OCI-LY3 (cell line): Measurements from ENCODE around the gene ST3GAL3.

Source experiments
- H2AFZ ChIP-seq: fragments of 200-600, 300-600 bp; shearing (Covaris generic); 2 replicates; pipeline ENCODE4 v1.6.0; 2014; ENCODE audit warnings: antibody characterized with exemption, low read depth, low read length
- H3K27ac ChIP-seq: fragments of 200-600, 300-600 bp; sonication (generic); 2 replicates; pipeline ENCODE4 v1.5.1; 2014; ENCODE audit warnings: mild to moderate bottlenecking, low read length, moderate library complexity, mixed read lengths
- H3K27me3 ChIP-seq: fragments of 200-600, 300-600 bp; sonication (generic); 2 replicates; pipeline ENCODE4 v1.6.1; 2014; ENCODE audit warnings: low read depth, low read length, mixed read lengths
- H3K36me3 ChIP-seq: fragments of 200-600, 300-600 bp; sonication (generic); replicated peaks from 2 replicates; pipeline ENCODE3; 2014; ENCODE audit warnings: low read depth, low read length, mixed read lengths
- H3K4me1 ChIP-seq: fragments of 300-600, 200-600 bp; sonication (generic); 2 replicates; pipeline ENCODE4 v1.6.1; 2014; ENCODE audit warnings: low read length, mixed read lengths
- H3K4me2 ChIP-seq: fragments of 200-600, 300-600 bp; sonication (generic); 2 replicates; pipeline ENCODE4 v1.6.1; 2014; ENCODE audit warnings: low read length, mixed read lengths
- H3K4me3 ChIP-seq: fragments of 300-600, 200-600 bp; sonication (generic); 2 replicates; pipeline ENCODE4 v1.5.1; 2014; ENCODE audit warnings: antibody characterized with exemption, mild to moderate bottlenecking, low read length, moderate library complexity
- H3K79me2 ChIP-seq: fragments of 300-600, 200-600 bp; shearing (Covaris generic); 2 replicates; pipeline ENCODE4 v1.6.1; 2014; ENCODE audit warnings: mild to moderate bottlenecking, low read length, mixed read lengths
- H3K9ac ChIP-seq: fragments of 300-600, 200-600 bp; shearing (Covaris generic); 2 replicates; pipeline ENCODE4 v1.6.0; 2014; ENCODE audit warnings: mild to moderate bottlenecking, low read length, moderate library complexity
- H3K9me3 ChIP-seq: fragments of 200-600, 300-600 bp; shearing (Covaris generic); 2 replicates; pipeline ENCODE4 v1.6.1; 2014; ENCODE audit warnings: low read length, mixed read lengths; ENCODE audit not compliant: insufficient read depth
- H4K20me1 ChIP-seq: fragments of 200-600, 300-600 bp; sonication (generic); 2 replicates; pipeline ENCODE4 v1.6.1; 2016; ENCODE audit warnings: low read length, mixed read lengths; ENCODE audit not compliant: insufficient read depth
- CTCF ChIP-seq: fragments of 200-600, 300-600 bp; sonication (generic); IDR thresholded peaks from 2 replicates; pipeline ENCODE4 v1.5.1; 2014; ENCODE audit warnings: antibody characterized with exemption, low read length, low read depth
- EZH2phosphoT487 ChIP-seq: fragments of 200-600 bp; shearing (Covaris generic); IDR thresholded peaks from 2 replicates; pipeline ENCODE4 v1.6.1; 2018; ENCODE audit warnings: antibody characterized with exemption, mixed run types, low read depth

The ST3GAL3 gene

GRCh38 chr1:43879996-43880395 lies 172.7 kb downstream of the ST3GAL3 start:
- H3K79me2 ChIP-seq: no peaks in the 10 kb centered on the region
- H2AFZ ChIP-seq: no peak overlapping the region
- no peak overlapping the region for H3K27ac ChIP-seq
- H3K36me3 ChIP-seq: no peaks in the 10 kb centered on the region
- H3K27me3 ChIP-seq: no peaks in the 10 kb centered on the region
- H4K20me1 ChIP-seq: no peaks in the 10 kb centered on the region
- H3K4me2 ChIP-seq: no peak overlapping the region
- no peak for TF ChIP-seq EZH2phosphoT487
- no peak for TF ChIP-seq CTCF
- H3K9ac ChIP-seq: no peak overlapping the region
- no peak overlapping the region for H3K4me3 ChIP-seq
- H3K9me3 ChIP-seq: no peaks in the 10 kb centered on the region
- H3K4me1 ChIP-seq: no peaks in the 10 kb centered on the region

- Histone ChIP-seq H3K9me3 (no peaks in the 10 kb centered on the region), H4K20me1 (no peaks in the 10 kb centered on the region), H3K27me3 (no peaks in the 10 kb centered on the region), H3K79me2 (no peaks in the 10 kb centered on the region), H3K4me3 (no peak overlapping the region), H2AFZ (no peak overlapping the region), H3K36me3 (no peaks in the 10 kb centered on the region), H3K4me2 (no peak overlapping the region), H3K4me1 (no peaks in the 10 kb centered on the region), H3K27ac (no peak overlapping the region), H3K9ac (no peak overlapping the region)
- TF ChIP-seq CTCF: no peak
- no peak for TF ChIP-seq EZH2phosphoT487
Observed at GRCh38 chr1:43880604-43881003, 173.3 kb downstream of the ST3GAL3 start.

GRCh38 chr1:43881415-43881814 lies 174.1 kb downstream of the ST3GAL3 start:
- TF ChIP-seq CTCF: no peak
- TF ChIP-seq EZH2phosphoT487: no peak
- Histone ChIP-seq H3K4me3 (no peak overlapping the region), H3K36me3 (no peaks in the 10 kb centered on the region), H3K9me3 (no peaks in the 10 kb centered on the region), H3K4me1 (no peaks in the 10 kb centered on the region), H3K27me3 (no peaks in the 10 kb centered on the region), H3K9ac (no peak overlapping the region), H3K27ac (no peak overlapping the region), H4K20me1 (no peaks in the 10 kb centered on the region), H2AFZ (no peak overlapping the region), H3K4me2 (no peak overlapping the region), H3K79me2 (no peaks in the 10 kb centered on the region)

GRCh38 chr1:43882763-43883162 lies 175.4 kb downstream of the ST3GAL3 start:
- no peaks in the 10 kb centered on the region for H3K27me3 ChIP-seq
- no peaks in the 10 kb centered on the region for H3K36me3 ChIP-seq
- H3K4me1 ChIP-seq: no peaks in the 10 kb centered on the region
- H3K9ac ChIP-seq: no peak overlapping the region
- TF ChIP-seq EZH2phosphoT487 (no peak), CTCF (no peak)
- H3K4me3 ChIP-seq: no peak overlapping the region
- no peaks in the 10 kb centered on the region for H3K9me3 ChIP-seq
- no peak overlapping the region for H3K27ac ChIP-seq
- no peak overlapping the region for H2AFZ ChIP-seq
- H3K79me2 ChIP-seq: no peaks in the 10 kb centered on the region
- no peaks in the 10 kb centered on the region for H4K20me1 ChIP-seq
- H3K4me2 ChIP-seq: no peak overlapping the region
